GM18502 (cell line): Measurements from ENCODE around the gene CCDC15.

Experiments used
- ATAC-seq: cut with Tn5 transposase; IDR thresholded peaks from one replicate; pipeline ENCODE4 v1.9.1; 2021; ENCODE audit warnings: mild to moderate bottlenecking; ENCODE audit not compliant: unreplicated experiment, poor library complexity

The CCDC15 gene

DNA sequence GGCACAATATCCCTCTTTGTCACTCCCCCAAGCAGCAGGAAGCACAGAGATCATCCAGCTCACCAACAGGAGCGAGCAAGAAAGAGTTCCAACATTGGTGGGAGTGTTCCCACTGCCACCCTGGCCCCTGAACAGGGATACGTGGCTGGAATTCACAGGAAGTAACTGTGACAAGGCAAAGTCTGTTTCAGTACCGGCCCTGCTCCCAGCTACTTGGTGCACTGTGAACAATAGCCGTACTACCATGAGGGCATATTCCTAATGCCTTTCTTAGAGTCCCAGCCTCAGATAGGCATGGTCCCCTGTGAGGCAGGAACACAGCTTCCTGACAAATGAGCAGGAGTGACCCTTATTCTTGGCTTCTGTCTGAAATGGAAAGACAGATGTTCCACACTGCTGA, 107.3 kb downstream of the CCDC15 start:
- ATAC-seq: no peak

- peak; percentile 2 for ATAC-seq
Observed at GRCh38 chr11:125062218-125062930, 108.4 kb downstream of the CCDC15 start.

DNA sequence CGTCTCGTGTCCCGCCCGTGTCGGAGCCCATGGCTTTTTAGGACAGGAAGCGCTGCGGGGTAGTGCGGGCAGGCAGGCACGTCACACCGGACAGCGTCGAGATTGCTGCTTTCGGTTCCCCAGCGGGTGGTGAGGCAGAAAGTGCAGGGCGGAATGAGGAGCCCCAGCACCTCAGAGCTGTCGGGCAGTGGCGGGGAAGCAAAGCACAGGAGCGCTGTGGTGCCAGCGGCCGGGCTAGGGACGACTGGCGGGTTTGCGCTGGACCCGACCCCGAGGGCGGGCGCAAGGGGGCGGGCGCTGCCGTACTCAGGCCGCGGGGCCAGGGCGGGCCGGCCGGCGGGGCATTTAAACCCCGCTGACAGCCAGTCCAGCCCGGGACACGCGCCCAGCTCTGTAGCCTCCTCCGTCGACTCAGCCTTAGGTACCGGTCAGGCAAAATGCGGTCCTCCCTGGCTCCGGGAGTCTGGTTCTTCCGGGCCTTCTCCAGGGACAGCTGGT, 109.0 kb downstream of the CCDC15 start, which contains the start of gene SLC37A2:
Gene SLC37A2 (plus strand): TSS at position 375 of the 498 bp plus-strand sequence. CDS start 63 bp downstream, at position 438.
- ATAC-seq: peak; percentile 96

DNA sequence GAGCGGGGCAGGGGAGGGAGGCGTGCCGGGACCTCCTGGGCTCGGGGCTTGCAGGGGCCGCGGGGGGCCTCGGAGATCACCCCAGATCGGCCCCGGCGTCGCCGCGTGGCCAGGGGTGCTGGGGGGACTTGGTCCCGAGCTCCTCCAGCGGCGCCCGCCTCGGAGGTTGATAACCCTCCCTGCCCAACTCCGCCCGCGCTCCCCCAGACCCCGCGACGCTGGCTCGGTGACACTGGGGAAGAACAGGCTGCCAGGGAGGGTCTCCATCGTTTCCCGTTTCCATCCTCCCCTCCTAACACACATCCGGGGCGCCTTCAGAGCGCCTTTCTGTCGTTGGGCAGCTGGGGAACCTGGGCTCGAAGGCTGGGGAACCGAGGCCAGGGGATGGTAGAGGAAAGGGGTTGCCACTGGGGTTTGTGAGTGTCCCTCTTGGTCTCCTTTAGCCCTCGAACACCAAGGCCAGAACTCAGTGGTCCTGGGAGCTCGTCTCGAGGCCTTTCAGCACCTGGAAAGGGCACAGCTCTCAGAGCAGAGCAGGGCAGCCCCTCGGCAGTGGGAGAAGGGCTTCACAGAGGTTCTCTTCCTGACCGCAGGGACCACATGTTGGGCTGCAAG, 109.5 kb downstream of the CCDC15 start:
- ATAC-seq: peak; percentile 22

DNA sequence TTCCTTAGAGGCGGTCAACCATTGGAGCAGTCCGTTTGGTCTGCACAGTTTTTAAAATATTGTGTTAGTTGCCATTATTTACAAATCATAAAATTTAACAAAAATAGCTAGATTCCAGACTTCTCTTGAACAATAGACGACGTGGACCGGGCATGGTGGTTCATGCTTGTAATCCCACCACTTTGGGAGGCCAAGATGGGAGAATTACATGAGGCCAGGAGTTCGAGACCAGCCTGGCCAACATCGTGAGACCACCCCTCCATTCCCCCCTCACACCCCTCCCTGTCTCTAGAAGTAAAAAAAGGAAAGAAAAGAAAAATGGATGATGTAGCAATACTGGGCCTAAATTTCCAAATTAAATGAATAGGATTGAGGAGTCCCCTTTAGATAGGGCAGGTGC, 110.1 kb downstream of the CCDC15 start:
- no peak for ATAC-seq

- no peak for ATAC-seq
Observed at GRCh38 chr11:125068368-125068767, 114.4 kb downstream of the CCDC15 start.

GRCh38 chr11:125069008-125069407, 115.0 kb downstream of the CCDC15 start:
- no peak for ATAC-seq

- ATAC-seq: no peak
Observed at GRCh38 chr11:125069796-125070195, 115.8 kb downstream of the CCDC15 start.

- ATAC-seq: peak; percentile 66
Observed at GRCh38 chr11:125070699-125071254, 116.8 kb downstream of the CCDC15 start.

DNA sequence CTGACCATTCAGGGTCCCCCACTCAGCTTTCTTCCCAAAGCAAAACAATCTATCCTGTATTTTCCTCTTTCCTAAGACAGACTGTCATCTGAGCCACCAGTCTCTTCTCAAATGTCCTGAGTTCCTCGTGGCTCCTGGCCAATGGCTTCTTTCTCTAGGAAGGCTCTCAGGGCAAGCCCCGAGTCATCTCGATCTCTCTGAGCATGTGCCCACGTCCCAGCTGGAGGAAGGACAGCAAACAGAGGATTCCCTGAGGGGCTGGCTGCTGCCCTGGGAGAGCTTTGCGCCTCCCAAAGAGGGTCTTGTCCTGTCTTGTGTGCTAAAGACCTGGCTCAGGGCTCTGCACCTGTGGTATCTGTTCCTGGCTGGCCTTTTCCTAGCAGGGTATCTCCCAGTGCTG, 117.4 kb downstream of the CCDC15 start:
- ATAC-seq: no peak

DNA sequence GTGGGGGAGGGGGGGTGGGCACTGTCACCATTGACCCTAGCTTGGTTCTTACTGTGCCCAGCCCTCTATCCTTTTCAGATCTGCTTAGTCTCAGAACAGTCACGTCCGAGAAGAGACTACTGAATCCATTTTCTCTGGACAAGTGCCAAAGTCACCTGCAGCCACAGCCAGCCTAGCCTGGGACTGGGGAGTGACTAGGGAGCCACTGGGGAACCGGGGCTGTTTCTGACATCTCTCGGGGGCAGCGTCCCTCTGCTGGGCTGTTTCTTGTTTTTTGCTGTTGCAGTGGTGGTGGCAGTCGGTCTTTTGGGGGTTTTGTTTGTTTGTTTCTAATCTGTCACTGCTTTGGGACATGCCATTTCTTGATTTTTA, 117.8 kb downstream of the CCDC15 start:
- no peak for ATAC-seq

- peak; percentile 88 for ATAC-seq
Observed at GRCh38 chr11:125072218-125072960, 118.4 kb downstream of the CCDC15 start.

GRCh38 chr11:125072961-125073590, 119.1 kb downstream of the CCDC15 start:
- no peak for ATAC-seq

GRCh38 chr11:125073616-125074483, 119.8 kb downstream of the CCDC15 start:
- no peak for ATAC-seq

DNA sequence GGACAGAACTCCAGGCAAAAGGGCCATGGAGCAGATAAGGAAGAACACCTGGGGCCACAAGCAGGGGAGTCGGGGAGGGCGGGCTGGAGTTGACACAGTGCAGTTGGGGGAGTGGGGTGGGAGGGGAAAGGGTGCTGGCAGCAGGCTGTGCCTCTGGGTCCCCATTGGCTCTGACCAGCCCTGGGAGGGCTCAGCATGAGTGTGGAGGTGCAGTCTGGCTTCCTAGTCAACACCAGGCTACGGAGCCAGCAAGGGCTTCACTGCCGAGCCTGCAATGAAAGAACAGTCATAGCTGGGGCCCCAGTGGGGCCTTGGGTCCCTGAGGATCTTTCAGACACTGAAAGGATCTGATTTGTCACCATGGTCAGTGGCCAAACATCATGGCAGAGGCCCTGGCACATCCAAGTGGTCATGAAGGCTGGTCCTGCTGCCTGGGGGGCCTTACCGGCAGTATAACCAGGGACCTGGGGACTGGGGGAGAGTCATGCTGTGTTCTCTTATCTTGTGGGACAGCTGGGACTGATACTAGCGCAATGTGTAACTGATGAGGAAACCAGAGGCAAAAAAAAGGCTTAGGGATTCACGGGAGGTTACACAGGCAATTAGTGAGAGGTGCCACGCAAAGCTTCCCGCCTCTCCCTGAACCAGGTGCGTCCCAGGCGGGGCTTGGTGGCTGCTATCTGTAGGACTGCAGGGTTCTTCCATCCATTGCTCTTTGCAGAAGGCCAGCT, 120.7 kb downstream of the CCDC15 start:
- no peak for ATAC-seq

DNA sequence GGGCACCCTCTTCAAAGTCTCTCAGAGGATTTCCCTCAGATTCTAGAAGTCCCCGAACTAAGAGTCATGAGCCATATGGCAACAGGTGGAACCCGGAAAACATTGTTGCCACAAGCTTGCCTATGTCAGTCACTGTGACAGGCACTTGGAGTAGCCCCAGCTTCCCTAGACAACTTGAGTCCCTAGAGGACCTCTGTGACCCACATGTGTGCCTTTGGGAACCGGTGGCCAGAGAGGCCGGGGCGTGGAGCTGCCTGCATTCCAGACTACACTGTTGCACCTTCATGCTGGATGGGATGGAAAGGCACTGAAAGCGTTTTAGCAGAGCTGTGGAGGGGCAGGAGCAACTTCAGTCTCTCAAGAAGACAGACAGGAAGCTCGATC, 121.2 kb downstream of the CCDC15 start:
- no peak for ATAC-seq

DNA sequence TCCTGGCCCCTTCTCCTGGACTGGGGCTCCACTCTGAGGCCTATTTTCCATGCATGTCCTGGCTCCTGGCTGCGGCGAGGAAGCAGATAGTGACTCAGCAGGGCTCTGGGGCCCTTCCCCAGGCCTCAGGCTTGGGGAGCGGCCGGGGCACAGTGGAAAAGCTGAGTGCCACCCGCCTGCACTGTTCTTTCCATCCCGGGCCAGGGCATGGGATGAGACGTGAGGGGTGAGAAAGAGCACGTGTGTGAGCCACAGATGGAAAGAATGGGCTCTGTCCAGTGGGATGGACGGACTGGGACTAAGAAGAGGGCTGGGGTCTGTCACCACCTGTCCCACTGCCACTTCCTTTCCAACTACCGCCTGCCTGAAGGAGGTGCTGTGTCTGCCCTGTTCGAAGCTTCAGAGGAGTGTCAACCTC, 121.9 kb downstream of the CCDC15 start:
- ATAC-seq: no peak

GRCh38 chr11:125076378-125076945, 122.5 kb downstream of the CCDC15 start:
- no peak for ATAC-seq
